Left forelimb (tissue), 1 donor: Measurements from ENCODE around the gene NTRK1.
A peak's percentile ranks its signal among the peaks of the same experiment; 100 is the strongest.

Source experiments
- DNase-seq: peaks from one replicate; pipeline ENCODE4 v3.0.0-alpha.2; 2018; ENCODE audit warnings: low spot score

NTRK1 gene

GRCh38 chr1:156860628-156861423, at the start of gene NTRK1:
Gene NTRK1, plus strand, starts transcription at chr1:156860865. Its CDS starts 70 bp downstream, at chr1:156860935.
- DNase-seq = peak; percentile 73

GRCh38 chr1:156811168-156811567, 49.5 kb upstream of the NTRK1 start:
- no peak for DNase-seq

- DNase-seq = no peak
Measured at GRCh38 chr1:156812293-156812990, 48.2 kb upstream of the NTRK1 start.

GRCh38 chr1:156813298-156813697, 47.4 kb upstream of the NTRK1 start:
- no peak for DNase-seq

- DNase-seq = no peak
Measured at GRCh38 chr1:156813750-156814570, 46.7 kb upstream of the NTRK1 start.

GRCh38 chr1:156814571-156815260, 45.9 kb upstream of the NTRK1 start:
- no peak for DNase-seq

GRCh38 chr1:156815307-156815826, 45.3 kb upstream of the NTRK1 start:
- no peak for DNase-seq

GRCh38 chr1:156815961-156816422, 44.7 kb upstream of the NTRK1 start:
- no peak for DNase-seq

- DNase-seq = no peak
Measured at GRCh38 chr1:156816561-156817328, 43.9 kb upstream of the NTRK1 start, which contains the start of gene SH2D2A. Gene SH2D2A, minus strand, starts transcription at chr1:156816848. Its CDS starts 140 bp downstream, at chr1:156816708.

GRCh38 chr1:156821801-156822200, 38.9 kb upstream of the NTRK1 start:
- DNase-seq = no peak

- DNase-seq = no peak
Measured at GRCh38 chr1:156822680-156823079, 38.0 kb upstream of the NTRK1 start.

GRCh38 chr1:156823210-156823790, 37.4 kb upstream of the NTRK1 start:
- no peak for DNase-seq

- DNase-seq = no peak
Measured at GRCh38 chr1:156826630-156827029, 34.0 kb upstream of the NTRK1 start.

- no peak for DNase-seq
Measured at GRCh38 chr1:156828400-156829124, 32.1 kb upstream of the NTRK1 start.

- DNase-seq = no peak
Measured at GRCh38 chr1:156832434-156832833, 28.2 kb upstream of the NTRK1 start.

GRCh38 chr1:156833603-156834002, 27.1 kb upstream of the NTRK1 start:
- no peak for DNase-seq

- DNase-seq = no peak
Measured at GRCh38 chr1:156834322-156834721, 26.3 kb upstream of the NTRK1 start.

- DNase-seq = no peak
Measured at GRCh38 chr1:156836041-156836654, 24.5 kb upstream of the NTRK1 start.

- DNase-seq = no peak
Measured at GRCh38 chr1:156836892-156837291, 23.8 kb upstream of the NTRK1 start.
